DND-41 (cell line): ENCODE results near the gene MLLT6.
A peak's percentile ranks its signal among the peaks of the same experiment; 100 is the strongest.

ENCODE experiments used
- ATAC-seq: fragments of 200-7000 bp; cut with Tn5 transposase; 3 replicates; pipeline ENCODE4 v1.9.1; 2021; ENCODE audit warnings: low read depth; ENCODE audit not compliant: insufficient read depth
- DNase-seq: peaks from one replicate; pipeline ENCODE4 v3.0.0-alpha.2; 2020
- H2AFZ ChIP-seq: 2 replicates; pipeline ENCODE4 v1.6.0; 2012; ENCODE audit warnings: low read depth, low read length
- H3K27ac ChIP-seq: 2 replicates; pipeline ENCODE4 v1.5.1; 2012; ENCODE audit warnings: low read length, inconsistent platforms
- H3K27me3 ChIP-seq: fragments of 200-600 bp; sonication (generic); 2 replicates; pipeline ENCODE4 v1.6.0; 2012; ENCODE audit warnings: low read length, mild to moderate bottlenecking, inconsistent platforms; ENCODE audit not compliant: insufficient read depth, poor library complexity
- H3K36me3 ChIP-seq: 2 replicates; pipeline ENCODE4 v1.5.1; 2012; ENCODE audit warnings: low read length, inconsistent platforms; ENCODE audit not compliant: insufficient read depth
- H3K4me1 ChIP-seq: 2 replicates; pipeline ENCODE4 v1.5.1; 2012; ENCODE audit warnings: mild to moderate bottlenecking, low read length; ENCODE audit not compliant: insufficient read depth
- H3K4me2 ChIP-seq: 2 replicates; pipeline ENCODE4 v1.6.0; 2012; ENCODE audit warnings: mild to moderate bottlenecking, moderate library complexity, low read length, inconsistent platforms; ENCODE audit not compliant: insufficient read depth
- H3K4me3 ChIP-seq, 2 experiments: fragments of 200-600 bp in 1 of 2; shearing (Covaris generic) in 1 of 2; 2 replicates each; pipeline ENCODE4 v1.5.1; 2012 to 2016; ENCODE audit warnings: inconsistent platforms in 2 of 2, low read length in 2 of 2, mild to moderate bottlenecking in 2 of 2, low read depth in 1 of 2, moderate library complexity in 1 of 2
- H3K79me2 ChIP-seq: 2 replicates; pipeline ENCODE4 v1.6.0; 2012; ENCODE audit warnings: low read length, inconsistent platforms; ENCODE audit not compliant: insufficient read depth
- H3K9ac ChIP-seq: 2 replicates; pipeline ENCODE4 v1.6.0; 2012; ENCODE audit warnings: low read depth, mild to moderate bottlenecking, inconsistent platforms, low read length, moderate library complexity
- H3K9me3 ChIP-seq: 2 replicates; pipeline ENCODE4 v1.5.1; 2012; ENCODE audit warnings: low read length, moderate library complexity, mild to moderate bottlenecking, inconsistent platforms; ENCODE audit not compliant: insufficient read depth, severe bottlenecking
- H4K20me1 ChIP-seq: 2 replicates; pipeline ENCODE4 v1.6.0; 2012; ENCODE audit warnings: low read length; ENCODE audit not compliant: insufficient read depth
- CTCF ChIP-seq: IDR thresholded peaks from 2 replicates; pipeline ENCODE4 v1.5.1; 2012; ENCODE audit warnings: borderline replicate concordance, low read length, moderate library complexity, mild to moderate bottlenecking; ENCODE audit not compliant: poor library complexity, severe bottlenecking; ENCODE audit errors: extremely low read depth
- EZH2 ChIP-seq: IDR thresholded peaks from 3 replicates; pipeline ENCODE4 v1.6.1; 2012; ENCODE audit warnings: borderline replicate concordance, low read depth, mild to moderate bottlenecking, moderate library complexity, low read length, inconsistent platforms; ENCODE audit not compliant: severe bottlenecking

MLLT6 gene

GRCh38 chr17:38704606-38705522, at the start of gene MLLT6:
TSS of gene MLLT6 (plus strand) at chr17:38705273. CDS start at chr17:38705633, 360 bp downstream.
- Histone ChIP-seq H3K4me1 (peaks cover 53% of the 10 kb centered on the region), H3K27me3 (no peaks in the 10 kb centered on the region), H4K20me1 (peaks cover 29% of the 10 kb centered on the region), H3K9me3 (no peaks in the 10 kb centered on the region), H3K36me3 (peaks cover 31% of the 10 kb centered on the region), H3K4me2 (peak within 1 kb of the TSS; percentile 87), H3K27ac (peak within 1 kb of the TSS; percentile 99), H2AFZ (peak within 1 kb of the TSS; percentile 74), H3K4me3 (peak within 1 kb of the TSS; percentile 64 to 94), H3K79me2 (peaks cover 60% of the 10 kb centered on the region), H3K9ac (peak within 1 kb of the TSS; percentile 90)
- TF ChIP-seq CTCF (no peak), EZH2 (no peak)
- DNase-seq = peak; percentile 83
- ATAC-seq = peak; percentile 33

- TF ChIP-seq CTCF (no peak), EZH2 (no peak)
- Histone ChIP-seq H3K27ac (no peak overlapping the region), H3K4me2 (no peak overlapping the region), H3K4me1 (peaks cover 14% of the 10 kb centered on the region), H3K36me3 (no peaks in the 10 kb centered on the region), H3K9me3 (no peaks in the 10 kb centered on the region), H4K20me1 (no peaks in the 10 kb centered on the region), H2AFZ (no peak overlapping the region), H3K79me2 (no peaks in the 10 kb centered on the region), H3K27me3 (no peaks in the 10 kb centered on the region), H3K4me3 (no peak overlapping the region), H3K9ac (no peak overlapping the region)
- no peak for ATAC-seq
- DNase-seq = no peak
These were observed 47.9 kb upstream of the MLLT6 start for GRCh38 chr17:38656959-38657823.

GRCh38 chr17:38657824-38658740, 47.0 kb upstream of the MLLT6 start:
- 0 out of 3 replicates have a peak, but pooled peaks have one; percentile 3 for ATAC-seq
- no peaks in the 10 kb centered on the region for H3K9me3 ChIP-seq
- no peak overlapping the region for H3K9ac ChIP-seq
- H3K4me3 ChIP-seq = no peak overlapping the region
- no peak overlapping the region for H3K27ac ChIP-seq
- H2AFZ ChIP-seq = peak overlapping the region; percentile 6; the same call in 1 of the 2 replicates
- H3K79me2 ChIP-seq = no peaks in the 10 kb centered on the region
- H3K27me3 ChIP-seq = peaks cover 1% of the 10 kb centered on the region
- H4K20me1 ChIP-seq = no peaks in the 10 kb centered on the region
- TF ChIP-seq CTCF = no peak
- TF ChIP-seq EZH2 = no peak
- H3K4me2 ChIP-seq = peak overlapping the region; percentile 32; the same call in 1 of the 2 replicates
- DNase-seq = no peak
- H3K4me1 ChIP-seq = peaks cover 14% of the 10 kb centered on the region
- no peaks in the 10 kb centered on the region for H3K36me3 ChIP-seq
